Testis (tissue), 2 donors: Measurements from ENCODE around the gene TTC39B.

Experiments
- POLR2A ChIP-seq: fragments of 450-650 bp; IDR thresholded peaks from one replicate; pipeline ENCODE4 v1.6.1; 2017; ENCODE audit warnings: antibody characterized with exemption, mild to moderate bottlenecking, moderate library complexity
- TF ChIP-seq, protein P1 (sequence below), 3 experiments: fragments of 450-650 bp in 2 of 3; fragments of 200-600 bp in 1 of 3; sonication (generic) in 1 of 3; IDR thresholded peaks; one replicate each; pipeline ENCODE4 v1.5.1; 2016 to 2019; ENCODE audit warnings: antibody characterized with exemption in 3 of 3, mild to moderate bottlenecking in 2 of 3, moderate library complexity in 1 of 3

DNA sequence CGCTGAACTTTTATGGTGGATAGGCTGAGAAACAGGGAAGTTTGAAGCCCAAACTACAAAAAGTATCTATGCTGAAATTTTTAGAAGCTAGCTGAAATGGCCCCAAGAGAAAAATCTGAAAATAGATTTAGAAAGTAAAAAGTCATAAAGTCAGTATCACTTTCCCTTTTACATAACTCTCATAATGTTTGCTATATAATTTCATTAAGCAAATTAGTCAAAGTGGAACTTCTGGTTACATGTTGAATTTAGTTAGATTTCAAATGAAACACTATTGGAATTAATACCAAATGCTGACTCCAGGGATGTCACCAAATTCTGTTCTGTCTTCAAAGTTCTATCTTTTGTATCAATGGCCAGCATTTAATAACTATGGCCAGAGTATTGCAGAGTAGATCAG is 126.9 kb downstream of the TTC39B start:
- TF ChIP-seq, protein P1, sequence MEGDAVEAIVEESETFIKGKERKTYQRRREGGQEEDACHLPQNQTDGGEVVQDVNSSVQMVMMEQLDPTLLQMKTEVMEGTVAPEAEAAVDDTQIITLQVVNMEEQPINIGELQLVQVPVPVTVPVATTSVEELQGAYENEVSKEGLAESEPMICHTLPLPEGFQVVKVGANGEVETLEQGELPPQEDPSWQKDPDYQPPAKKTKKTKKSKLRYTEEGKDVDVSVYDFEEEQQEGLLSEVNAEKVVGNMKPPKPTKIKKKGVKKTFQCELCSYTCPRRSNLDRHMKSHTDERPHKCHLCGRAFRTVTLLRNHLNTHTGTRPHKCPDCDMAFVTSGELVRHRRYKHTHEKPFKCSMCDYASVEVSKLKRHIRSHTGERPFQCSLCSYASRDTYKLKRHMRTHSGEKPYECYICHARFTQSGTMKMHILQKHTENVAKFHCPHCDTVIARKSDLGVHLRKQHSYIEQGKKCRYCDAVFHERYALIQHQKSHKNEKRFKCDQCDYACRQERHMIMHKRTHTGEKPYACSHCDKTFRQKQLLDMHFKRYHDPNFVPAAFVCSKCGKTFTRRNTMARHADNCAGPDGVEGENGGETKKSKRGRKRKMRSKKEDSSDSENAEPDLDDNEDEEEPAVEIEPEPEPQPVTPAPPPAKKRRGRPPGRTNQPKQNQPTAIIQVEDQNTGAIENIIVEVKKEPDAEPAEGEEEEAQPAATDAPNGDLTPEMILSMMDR (IDR thresholded peaks at IDR 0.05): no peak
- no peak for TF ChIP-seq POLR2A
